C4-2B (cell line): ENCODE results near the gene CSAD.

Experiments
- H3K27ac ChIP-seq: fragments of 450-650 bp; 2 replicates; pipeline ENCODE4 v1.5.1; 2017
- CTCF ChIP-seq: fragments of 450-650 bp; conservative IDR thresholded peaks from 2 replicates; pipeline ENCODE4 v1.5.1; 2017; ENCODE audit warnings: mild to moderate bottlenecking
- ZFX ChIP-seq: fragments of 450-650 bp; IDR thresholded peaks from 2 replicates; pipeline ENCODE4 v1.6.1; 2017

Gene CSAD

GRCh38 chr12:53124352-53124723 is 56.4 kb downstream of the CSAD start:
- TF ChIP-seq ZFX (no peak), CTCF (no peak)

GRCh38 chr12:53123578-53124351 is 57.0 kb downstream of the CSAD start:
- no peak for TF ChIP-seq CTCF
- no peak for TF ChIP-seq ZFX
- no peak overlapping the region for H3K27ac ChIP-seq

More at GRCh38 chr12:53124352-53124723, 56.4 kb downstream of the CSAD start:
- no peak overlapping the region for H3K27ac ChIP-seq

GRCh38 chr12:53122961-53123468 is 57.7 kb downstream of the CSAD start:
- no peak overlapping the region for H3K27ac ChIP-seq
- TF ChIP-seq ZFX (no peak), CTCF (no peak)

- H3K27ac ChIP-seq, result no peak overlapping the region
These were observed 59.8 kb downstream of the CSAD start for GRCh38 chr12:53120685-53121525.

GRCh38 chr12:53118751-53119300 is 61.9 kb downstream of the CSAD start:
- TF ChIP-seq CTCF (no peak), ZFX (no peak)
- H3K27ac ChIP-seq, result no peak overlapping the region

More at GRCh38 chr12:53120685-53121525, 59.8 kb downstream of the CSAD start:
- TF ChIP-seq ZFX, result no peak
- TF ChIP-seq CTCF, result no peak

- TF ChIP-seq CTCF (no peak), ZFX (no peak)
These were observed 64.7 kb downstream of the CSAD start for GRCh38 chr12:53115891-53116648.

More at GRCh38 chr12:53115891-53116648, 64.7 kb downstream of the CSAD start:
- no peak overlapping the region for H3K27ac ChIP-seq
